Neural progenitor cell (in vitro differentiated cells): ENCODE results near the gene PYDC1. TPM values are rescaled to one million over a fixed set of nuclear protein-coding genes. Genes with fewer than 3 reads are reported as not detected.

Experiments used
- DNase-seq: peaks from one replicate; pipeline ENCODE4 v3.0.0-alpha.2; 2016; ENCODE audit warnings: low spot score
- H2AFZ ChIP-seq: fragments of 200-600 bp; sonication (generic); replicated peaks from 2 replicates; pipeline ENCODE4 v1.6.1; 2016; ENCODE audit warnings: antibody characterized with exemption
- H3F3A ChIP-seq: fragments of 200-600 bp; sonication (generic); 2 replicates; pipeline ENCODE4 v1.6.1; 2016; ENCODE audit warnings: antibody characterized with exemption, low read depth
- H3K27ac ChIP-seq: fragments of 200-600 bp; sonication (generic); 2 replicates; pipeline ENCODE4 v1.5.1; 2016; ENCODE audit warnings: mild to moderate bottlenecking
- H3K27me3 ChIP-seq: fragments of 200-600 bp; sonication (generic); 2 replicates; pipeline ENCODE4 v1.6.1; 2016; ENCODE audit warnings: mild to moderate bottlenecking, moderate library complexity
- H3K36me3 ChIP-seq: fragments of 200-600 bp; sonication (generic); 2 replicates; pipeline ENCODE4 v1.5.1; 2016
- H3K4me1 ChIP-seq: fragments of 200-600 bp; sonication (generic); 2 replicates; pipeline ENCODE4 v1.6.1; 2016; ENCODE audit warnings: mixed run types
- H3K4me2 ChIP-seq: fragments of 200-600 bp; sonication (generic); 2 replicates; pipeline ENCODE4 v1.6.1; 2016
- H3K4me3 ChIP-seq: fragments of 200-600 bp; sonication (generic); 2 replicates; pipeline ENCODE4 v1.5.1; 2016
- H3K79me2 ChIP-seq: fragments of 200-600 bp; sonication (generic); 2 replicates; pipeline ENCODE4 v1.6.1; 2016; ENCODE audit warnings: low read depth
- H3K9ac ChIP-seq: fragments of 200-600 bp; sonication (generic); 2 replicates; pipeline ENCODE4 v1.6.1; 2016
- H3K9me3 ChIP-seq: fragments of 200-600 bp; sonication (generic); 2 replicates; pipeline ENCODE4 v1.5.1; 2016; ENCODE audit warnings: low read depth
- H4K20me1 ChIP-seq: fragments of 200-600 bp; sonication (generic); 2 replicates; pipeline ENCODE4 v1.6.1; 2016; ENCODE audit warnings: low read depth
- H3K27ac Mint-ChIP-seq: 3 replicates; pipeline ENCODE4 v1.8.0; 2021; ENCODE audit warnings: mixed read lengths
- H3K27me3 Mint-ChIP-seq: 2 replicates; pipeline ENCODE4 v1.8.0; 2022; ENCODE audit warnings: low read depth, mild to moderate bottlenecking, inconsistent platforms, moderate library complexity, mixed read lengths; ENCODE audit not compliant: insufficient read depth
- H3K36me3 Mint-ChIP-seq: 3 replicates; pipeline ENCODE4 v1.8.0; 2021; ENCODE audit warnings: mixed read lengths
- H3K4me1 Mint-ChIP-seq: 3 replicates; pipeline ENCODE4 v1.8.0; 2021; ENCODE audit warnings: mixed read lengths
- H3K4me3 Mint-ChIP-seq: 3 replicates; pipeline ENCODE4 v1.8.0; 2021; ENCODE audit warnings: mild to moderate bottlenecking, moderate library complexity, mixed read lengths
- H3K9me3 Mint-ChIP-seq: 3 replicates; pipeline ENCODE4 v1.8.0; 2020; ENCODE audit warnings: mixed read lengths
- EZH2 ChIP-seq: fragments of 200-600 bp; sonication (generic); IDR thresholded peaks from 2 replicates; pipeline ENCODE4 v1.6.1; 2017; ENCODE audit warnings: antibody characterized with exemption, mild to moderate bottlenecking, moderate library complexity
- EZH2phosphoT487 ChIP-seq: fragments of 200-600 bp; sonication (generic); IDR thresholded peaks from 2 replicates; pipeline ENCODE4 v1.6.1; 2017; ENCODE audit warnings: antibody characterized with exemption
- total RNA-seq: library from RNA; depleted of rRNA; stranded (reverse); fragments of >200 nt; gene quantifications from 2 replicates; pipeline ENCODE4 v1.2.3, GENCODE V29; 2015; ENCODE audit warnings: low replicate concordance
- TF ChIP-seq, protein P1 (sequence below): fragments of 200-600 bp; sonication (generic); IDR thresholded peaks from 2 replicates; pipeline ENCODE4 v1.5.1; 2017; ENCODE audit warnings: antibody characterized with exemption, mild to moderate bottlenecking

Gene PYDC1
- total RNA-seq, 1 donor from 2014 or later = not detected

- H2AFZ ChIP-seq = no peak overlapping the region
- Mint-ChIP-seq H3K4me3 (no peak overlapping the region), H3K27me3 (peaks cover 13% of the 10 kb centered on the region), H3K4me1 (no peaks in the 10 kb centered on the region), H3K36me3 (no peaks in the 10 kb centered on the region), H3K9me3 (no peaks in the 10 kb centered on the region), H3K27ac (no peak overlapping the region)
- no peak for DNase-seq
- no peaks in the 10 kb centered on the region for H3K27me3 ChIP-seq
- no peak overlapping the region for H3K9ac ChIP-seq
- no peaks in the 10 kb centered on the region for H3F3A ChIP-seq
- H3K4me1 ChIP-seq = no peaks in the 10 kb centered on the region
- H3K36me3 ChIP-seq = no peaks in the 10 kb centered on the region
- H3K4me3 ChIP-seq = no peak overlapping the region
- TF ChIP-seq EZH2phosphoT487 = no peak
- no peak for TF ChIP-seq EZH2
- TF ChIP-seq, protein P1, sequence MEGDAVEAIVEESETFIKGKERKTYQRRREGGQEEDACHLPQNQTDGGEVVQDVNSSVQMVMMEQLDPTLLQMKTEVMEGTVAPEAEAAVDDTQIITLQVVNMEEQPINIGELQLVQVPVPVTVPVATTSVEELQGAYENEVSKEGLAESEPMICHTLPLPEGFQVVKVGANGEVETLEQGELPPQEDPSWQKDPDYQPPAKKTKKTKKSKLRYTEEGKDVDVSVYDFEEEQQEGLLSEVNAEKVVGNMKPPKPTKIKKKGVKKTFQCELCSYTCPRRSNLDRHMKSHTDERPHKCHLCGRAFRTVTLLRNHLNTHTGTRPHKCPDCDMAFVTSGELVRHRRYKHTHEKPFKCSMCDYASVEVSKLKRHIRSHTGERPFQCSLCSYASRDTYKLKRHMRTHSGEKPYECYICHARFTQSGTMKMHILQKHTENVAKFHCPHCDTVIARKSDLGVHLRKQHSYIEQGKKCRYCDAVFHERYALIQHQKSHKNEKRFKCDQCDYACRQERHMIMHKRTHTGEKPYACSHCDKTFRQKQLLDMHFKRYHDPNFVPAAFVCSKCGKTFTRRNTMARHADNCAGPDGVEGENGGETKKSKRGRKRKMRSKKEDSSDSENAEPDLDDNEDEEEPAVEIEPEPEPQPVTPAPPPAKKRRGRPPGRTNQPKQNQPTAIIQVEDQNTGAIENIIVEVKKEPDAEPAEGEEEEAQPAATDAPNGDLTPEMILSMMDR = no peak
- no peaks in the 10 kb centered on the region for H4K20me1 ChIP-seq
- H3K79me2 ChIP-seq = no peaks in the 10 kb centered on the region
- H3K9me3 ChIP-seq = no peaks in the 10 kb centered on the region
- no peak overlapping the region for H3K4me2 ChIP-seq
- H3K27ac ChIP-seq = no peak overlapping the region
Measured at GRCh38 chr16:31251435-31251834, 34.5 kb upstream of the PYDC1 start.

- Histone ChIP-seq H3K27ac (no peak overlapping the region), H3K27me3 (no peaks in the 10 kb centered on the region), H3K9ac (no peak overlapping the region), H2AFZ (no peak overlapping the region), H4K20me1 (no peaks in the 10 kb centered on the region), H3K4me2 (no peak overlapping the region), H3K36me3 (no peaks in the 10 kb centered on the region), H3K4me1 (no peaks in the 10 kb centered on the region), H3K9me3 (no peaks in the 10 kb centered on the region), H3K79me2 (no peaks in the 10 kb centered on the region), H3F3A (no peaks in the 10 kb centered on the region), H3K4me3 (no peak overlapping the region)
- DNase-seq = no peak
- Mint-ChIP-seq H3K9me3 (no peaks in the 10 kb centered on the region), H3K36me3 (no peaks in the 10 kb centered on the region), H3K4me3 (no peak overlapping the region), H3K4me1 (peaks cover 2% of the 10 kb centered on the region), H3K27ac (no peak overlapping the region), H3K27me3 (peaks cover 13% of the 10 kb centered on the region)
- TF ChIP-seq EZH2phosphoT487 (no peak), EZH2 (no peak)
- TF ChIP-seq, protein P1 = no peak
Measured at GRCh38 chr16:31250782-31251384, 33.9 kb upstream of the PYDC1 start.

DNA sequence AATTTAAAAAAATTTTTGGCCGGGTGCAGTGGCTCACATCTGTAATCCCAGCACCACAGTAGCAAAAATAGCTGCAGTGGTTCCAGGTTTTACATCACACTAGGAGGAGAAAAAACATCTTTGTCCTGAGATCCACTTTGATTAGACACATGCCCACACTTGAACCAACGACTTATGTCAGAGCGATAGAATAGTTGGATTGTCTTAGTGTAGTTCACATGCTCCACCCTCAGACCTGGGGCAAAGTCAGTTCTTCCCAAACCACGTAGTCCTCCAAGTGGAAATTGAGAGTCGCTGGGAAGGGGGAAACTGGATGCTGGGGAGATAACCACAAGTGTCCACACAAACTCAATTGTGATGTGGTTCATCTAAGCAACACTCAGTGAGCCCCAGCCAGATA lies 31.4 kb upstream of the PYDC1 start:
- Mint-ChIP-seq H3K9me3 (no peaks in the 10 kb centered on the region), H3K27me3 (peaks cover 10% of the 10 kb centered on the region), H3K4me3 (no peak overlapping the region), H3K4me1 (peaks cover 9% of the 10 kb centered on the region), H3K36me3 (no peaks in the 10 kb centered on the region), H3K27ac (no peak overlapping the region)
- TF ChIP-seq, protein P1 = no peak
- TF ChIP-seq EZH2 (no peak), EZH2phosphoT487 (no peak)
- Histone ChIP-seq H3K27ac (no peak overlapping the region), H4K20me1 (no peaks in the 10 kb centered on the region), H3K4me1 (no peaks in the 10 kb centered on the region), H3K4me3 (no peak overlapping the region), H3F3A (no peaks in the 10 kb centered on the region), H3K27me3 (no peaks in the 10 kb centered on the region), H2AFZ (no peak overlapping the region), H3K4me2 (no peak overlapping the region), H3K36me3 (no peaks in the 10 kb centered on the region), H3K9me3 (no peaks in the 10 kb centered on the region), H3K9ac (no peak overlapping the region), H3K79me2 (no peaks in the 10 kb centered on the region)
- DNase-seq = no peak
